ENCODE data around the gene TSPAN32.

- TF ChIP-seq CTCF (conservative IDR thresholded peaks at IDR 0.05; ENCODE audit: low read depth, low read length) (no peak), EZH2 (IDR thresholded peaks at IDR 0.05; ENCODE audit: borderline replicate concordance, low read depth, low read length, poor library complexity, severe bottlenecking) (no peak)
These were observed 47.2 kb downstream of the TSPAN32 start for GRCh38 chr11:2348986-2349385.

All from A673 (cell line).